Measurements from ENCODE around the gene SMTNL1. TPM values are rescaled to one million over a fixed set of nuclear protein-coding genes. Genes with fewer than 3 reads are reported as not detected.

The SMTNL1 gene
- total and polyA plus RNA-seq, 7 experiments from 2014 or later = 0.28 to 0.44 TPM; not detected in 5

GRCh38 chr11:57499983-57500461 lies 37.4 kb upstream of the SMTNL1 start:
- Histone ChIP-seq H3K36me3 (ENCODE audit: control insufficient read depth in 2 of 3, insufficient read depth in 3 of 3, low read length in 3 of 3) (peaks cover 0 to 24% (median 0%) of the 10 kb centered on the region in 3 experiments), H3K9me3 (ENCODE audit: control insufficient read depth in 2 of 3, low read length in 3 of 3) (no peaks in the 10 kb centered on the region), H3K4me3 (ENCODE audit: low read length) (no peak overlapping the region), H3K27ac (ENCODE audit: low read depth, low read length) (no peak overlapping the region), H3K27me3 (ENCODE audit: control insufficient read depth in 2 of 2, insufficient read depth in 2 of 2, low read length in 2 of 2) (no peaks in the 10 kb centered on the region), H3K4me1 (ENCODE audit: control insufficient read depth in 2 of 2, insufficient read depth in 2 of 2, low read length in 2 of 2) (no peaks in the 10 kb centered on the region)
- H3K27ac Mint-ChIP-seq = peak overlapping the region in 1 of 9 donors; percentile 20
- no peaks in the 10 kb centered on the region for H3K9me3 Mint-ChIP-seq
- H3K4me1 Mint-ChIP-seq = peaks cover 0 to 7% (median 6%) of the 10 kb centered on the region in 7 donors
- intact Hi-C loops (cut with micrococcal nuclease) = loop anchor here (10.0 kb wide), 2 partner anchors 295 to 1025 kb away; no protein-coding TSS in a partner anchor
- H3K4me3 Mint-ChIP-seq = peak overlapping the region in 3 of 10 donors; percentile 1 to 57 (median 36)
- ATAC-seq = no peak
- peaks cover 0 to 29% (median 7%) of the 10 kb centered on the region in 5 donors for H3K36me3 Mint-ChIP-seq
- DNase-seq = no peak
- no peaks in the 10 kb centered on the region for H3K27me3 Mint-ChIP-seq
- ChIA-PET POLR2A (interaction anchor here (1.1 kb wide), 1 partner anchor 30 kb away, joined by 4 read pairs; no protein-coding TSS in a partner anchor), CTCF (interaction anchor here (0.6 to 14.7 kb wide), 2 partner anchors 28 to 211 kb away, joined by 3 to 286 read pairs; partner anchors contain the start of gene TIMM10)

- ATAC-seq (no peak), DNase-seq (no peak)
- CTCF ChIA-PET = interaction anchor here (0.6 to 14.7 kb wide), 2 partner anchors 27 to 212 kb away, joined by 3 to 286 read pairs; partner anchors contain the start of gene TIMM10
- Histone ChIP-seq H3K27ac (ENCODE audit: low read depth, low read length) (no peak overlapping the region), H3K36me3 (ENCODE audit: control insufficient read depth in 2 of 3, insufficient read depth in 3 of 3, low read length in 3 of 3) (peaks cover 0 to 24% (median 0%) of the 10 kb centered on the region in 3 experiments), H3K4me3 (ENCODE audit: low read length) (no peak overlapping the region), H3K9me3 (ENCODE audit: control insufficient read depth in 2 of 3, low read length in 3 of 3) (no peaks in the 10 kb centered on the region), H3K27me3 (ENCODE audit: control insufficient read depth in 2 of 2, insufficient read depth in 2 of 2, low read length in 2 of 2) (no peaks in the 10 kb centered on the region), H3K4me1 (ENCODE audit: control insufficient read depth in 2 of 2, insufficient read depth in 2 of 2, low read length in 2 of 2) (no peaks in the 10 kb centered on the region)
- H3K4me3 Mint-ChIP-seq = peak overlapping the region in 1 of 10 donors; percentile 57
- H3K27ac Mint-ChIP-seq = peak overlapping the region in 1 of 9 donors; percentile 20
- intact Hi-C loops (cut with micrococcal nuclease) = no loop called here
- POLR2A ChIA-PET = interaction anchor here (1.1 kb wide), 1 partner anchor 29 kb away, joined by 4 read pairs; no protein-coding TSS in a partner anchor
- peaks cover 0 to 29% (median 7%) of the 10 kb centered on the region in 5 donors for H3K36me3 Mint-ChIP-seq
- H3K9me3 Mint-ChIP-seq = no peaks in the 10 kb centered on the region
- H3K27me3 Mint-ChIP-seq = no peaks in the 10 kb centered on the region
- H3K4me1 Mint-ChIP-seq = peaks cover 0 to 7% (median 6%) of the 10 kb centered on the region in 7 donors
These were observed 36.9 kb upstream of the SMTNL1 start for GRCh38 chr11:57500515-57500914.

- Histone ChIP-seq H3K4me3 (ENCODE audit: low read length) (no peak overlapping the region), H3K9me3 (ENCODE audit: control insufficient read depth in 2 of 3, low read length in 3 of 3) (no peaks in the 10 kb centered on the region), H3K4me1 (ENCODE audit: control insufficient read depth in 2 of 2, insufficient read depth in 2 of 2, low read length in 2 of 2) (no peaks in the 10 kb centered on the region), H3K27me3 (ENCODE audit: control insufficient read depth in 2 of 2, insufficient read depth in 2 of 2, low read length in 2 of 2) (no peaks in the 10 kb centered on the region), H3K36me3 (ENCODE audit: control insufficient read depth in 2 of 3, insufficient read depth in 3 of 3, low read length in 3 of 3) (peaks cover 0 to 22% (median 0%) of the 10 kb centered on the region in 3 experiments), H3K27ac (ENCODE audit: low read depth, low read length) (no peak overlapping the region)
- Mint-ChIP-seq H3K4me1 (peaks cover 0 to 7% (median 6%) of the 10 kb centered on the region in 7 donors), H3K27ac (no peak overlapping the region), H3K36me3 (peaks cover 0 to 26% (median 7%) of the 10 kb centered on the region in 5 donors), H3K27me3 (no peaks in the 10 kb centered on the region), H3K4me3 (no peak overlapping the region), H3K9me3 (no peaks in the 10 kb centered on the region)
- POLR2A ChIA-PET = interaction anchor here (1.1 to 1.2 kb wide), 3 partner anchors 13 to 29 kb away, joined by 3 to 4 read pairs (median 3); no protein-coding TSS in a partner anchor
- CTCF ChIA-PET = interaction anchor here (14.7 kb wide), 1 partner anchor 27 kb away, joined by 286 read pairs; the partner anchor contains the start of gene TIMM10
- DNase-seq = no peak
- no peak for ATAC-seq
- intact Hi-C loops (cut with micrococcal nuclease) = no loop called here
These were observed 36.5 kb upstream of the SMTNL1 start for GRCh38 chr11:57500926-57501325.

GRCh38 chr11:57501953-57502352 lies 35.4 kb upstream of the SMTNL1 start:
- DNase-seq = no peak
- intact Hi-C loops (cut with micrococcal nuclease) = no loop called here
- Histone ChIP-seq H3K4me1 (ENCODE audit: control insufficient read depth in 2 of 2, insufficient read depth in 2 of 2, low read length in 2 of 2) (no peaks in the 10 kb centered on the region), H3K27me3 (ENCODE audit: control insufficient read depth in 2 of 2, insufficient read depth in 2 of 2, low read length in 2 of 2) (no peaks in the 10 kb centered on the region), H3K4me3 (ENCODE audit: low read length) (no peak overlapping the region), H3K36me3 (ENCODE audit: control insufficient read depth in 2 of 3, insufficient read depth in 3 of 3, low read length in 3 of 3) (peaks cover 0 to 18% (median 0%) of the 10 kb centered on the region in 3 experiments), H3K27ac (ENCODE audit: low read depth, low read length) (no peak overlapping the region), H3K9me3 (ENCODE audit: control insufficient read depth in 2 of 3, low read length in 3 of 3) (no peaks in the 10 kb centered on the region)
- POLR2A ChIA-PET = interaction anchor here (1.1 to 1.2 kb wide), 2 partner anchors 12 to 25 kb away, joined by 3 read pairs; no protein-coding TSS in a partner anchor
- H3K27me3 Mint-ChIP-seq = no peaks in the 10 kb centered on the region
- CTCF ChIA-PET = interaction anchor here (1.0 to 2.0 kb wide), 2 partner anchors 9 to 24 kb away, joined by 5 to 18 read pairs; no protein-coding TSS in a partner anchor
- no peak for ATAC-seq
- peaks cover 0 to 7% (median 6%) of the 10 kb centered on the region in 7 donors for H3K4me1 Mint-ChIP-seq
- H3K9me3 Mint-ChIP-seq = no peaks in the 10 kb centered on the region
- no peak overlapping the region for H3K27ac Mint-ChIP-seq
- H3K36me3 Mint-ChIP-seq = peaks cover 0 to 24% (median 7%) of the 10 kb centered on the region in 5 donors
- no peak overlapping the region for H3K4me3 Mint-ChIP-seq

GRCh38 chr11:57502376-57502775 lies 35.0 kb upstream of the SMTNL1 start:
- Mint-ChIP-seq H3K4me1 (peaks cover 0 to 7% (median 6%) of the 10 kb centered on the region in 7 donors), H3K27me3 (no peaks in the 10 kb centered on the region), H3K9me3 (no peaks in the 10 kb centered on the region), H3K36me3 (peaks cover 0 to 24% (median 7%) of the 10 kb centered on the region in 5 donors), H3K27ac (no peak overlapping the region), H3K4me3 (no peak overlapping the region)
- CTCF ChIA-PET = interaction anchor here (0.6 to 2.0 kb wide), 3 partner anchors 9 to 73 kb away, joined by 4 to 18 read pairs (median 5); no protein-coding TSS in a partner anchor
- Histone ChIP-seq H3K27me3 (ENCODE audit: control insufficient read depth in 2 of 2, insufficient read depth in 2 of 2, low read length in 2 of 2) (no peaks in the 10 kb centered on the region), H3K36me3 (ENCODE audit: control insufficient read depth in 2 of 3, insufficient read depth in 3 of 3, low read length in 3 of 3) (peaks cover 0 to 18% (median 0%) of the 10 kb centered on the region in 3 experiments), H3K4me3 (ENCODE audit: low read length) (no peak overlapping the region), H3K27ac (ENCODE audit: low read depth, low read length) (no peak overlapping the region), H3K4me1 (ENCODE audit: control insufficient read depth in 2 of 2, insufficient read depth in 2 of 2, low read length in 2 of 2) (no peaks in the 10 kb centered on the region), H3K9me3 (ENCODE audit: control insufficient read depth in 2 of 3, low read length in 3 of 3) (no peaks in the 10 kb centered on the region)
- POLR2A ChIA-PET = no interaction called here
- ATAC-seq (no peak), DNase-seq (no peak)
- intact Hi-C loops (cut with micrococcal nuclease) = no loop called here

- intact Hi-C loops (cut with micrococcal nuclease) = no loop called here
- H3K36me3 ChIP-seq (ENCODE audit: control insufficient read depth in 2 of 3, insufficient read depth in 3 of 3, low read length in 3 of 3) = peaks cover 0 to 18% (median 0%) of the 10 kb centered on the region in 3 experiments
- no peaks in the 10 kb centered on the region for H3K4me1 ChIP-seq (ENCODE audit: control insufficient read depth in 2 of 2, insufficient read depth in 2 of 2, low read length in 2 of 2)
- H3K27me3 ChIP-seq (ENCODE audit: control insufficient read depth in 2 of 2, insufficient read depth in 2 of 2, low read length in 2 of 2) = no peaks in the 10 kb centered on the region
- POLR2A ChIA-PET = interaction anchor here (0.5 kb wide), 1 partner anchor 150 kb away, joined by 4 read pairs; no protein-coding TSS in a partner anchor
- H3K4me3 ChIP-seq (ENCODE audit: low read length) = no peak overlapping the region
- ATAC-seq (no peak), DNase-seq (no peak)
- Mint-ChIP-seq H3K9me3 (no peaks in the 10 kb centered on the region), H3K4me1 (peaks cover 0 to 7% (median 6%) of the 10 kb centered on the region in 7 donors), H3K27me3 (no peaks in the 10 kb centered on the region), H3K4me3 (no peak overlapping the region), H3K27ac (peak overlapping the region in 1 of 9 donors; percentile 38), H3K36me3 (peaks cover 0 to 24% (median 7%) of the 10 kb centered on the region in 5 donors)
- CTCF ChIA-PET = interaction anchor here (0.6 to 2.0 kb wide), 4 partner anchors 10 to 73 kb away, joined by 4 to 18 read pairs (median 4); no protein-coding TSS in a partner anchor
- H3K27ac ChIP-seq (ENCODE audit: low read depth, low read length) = no peak overlapping the region
- H3K9me3 ChIP-seq (ENCODE audit: control insufficient read depth in 2 of 3, low read length in 3 of 3) = no peaks in the 10 kb centered on the region
These were observed 34.5 kb upstream of the SMTNL1 start for GRCh38 chr11:57502870-57503269.
